GM18870 (cell line): ENCODE measurements around the gene C11orf98.
"Not testable (repeated sequence)": the region's sequence is repeated elsewhere in the genome, so short reads cannot be mapped to it uniquely, and the experiment has no call there.

Source experiments
- ATAC-seq: cut with Tn5 transposase; IDR thresholded peaks from one replicate; pipeline ENCODE4 v1.9.1; 2021; ENCODE audit warnings: moderate library complexity; ENCODE audit not compliant: unreplicated experiment

The C11orf98 gene

GRCh38 chr11:62654297-62654696 is 10.7 kb downstream of the C11orf98 start:
- no peak for ATAC-seq

DNA sequence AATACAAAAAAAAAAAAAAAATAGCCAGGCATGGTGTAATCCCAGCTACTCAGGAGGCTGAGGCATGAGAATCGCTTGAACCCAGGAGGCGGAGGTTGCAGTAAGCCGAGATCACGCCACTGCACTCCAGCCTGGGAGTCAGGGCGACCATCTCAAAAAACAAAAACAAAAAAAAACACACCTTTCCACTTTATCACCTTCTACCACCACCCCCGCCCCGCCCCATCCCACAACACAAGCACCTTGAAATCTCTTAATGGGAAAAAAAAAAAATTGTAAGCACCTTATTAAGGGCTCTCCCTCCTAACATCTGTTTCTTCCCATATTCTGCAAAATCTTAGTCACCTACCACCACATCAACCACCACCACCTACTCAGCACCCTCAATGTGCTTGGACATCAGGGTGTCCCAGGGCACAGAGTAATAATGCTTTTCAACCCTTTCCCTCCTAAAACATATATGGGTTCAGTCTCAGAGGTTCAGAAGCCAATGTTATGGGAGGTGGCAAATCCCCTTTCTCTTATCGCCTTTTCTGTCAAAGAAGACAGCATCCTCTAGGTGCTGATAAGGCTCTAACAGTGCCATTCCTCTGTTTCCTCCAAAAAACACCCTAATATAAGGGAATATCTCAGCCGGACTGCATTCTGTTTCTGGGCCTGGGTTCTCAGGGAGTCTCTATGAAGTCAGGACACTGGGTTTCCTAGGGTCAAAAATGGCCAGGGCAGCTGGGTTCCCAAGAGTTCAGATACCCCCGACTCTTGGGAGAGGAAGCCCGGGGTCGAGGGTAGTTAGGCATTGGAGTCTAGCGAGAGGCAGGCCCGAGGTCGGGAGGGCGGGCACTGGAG is 12.6 kb downstream of the C11orf98 start:
- ATAC-seq = peak; percentile 16

DNA sequence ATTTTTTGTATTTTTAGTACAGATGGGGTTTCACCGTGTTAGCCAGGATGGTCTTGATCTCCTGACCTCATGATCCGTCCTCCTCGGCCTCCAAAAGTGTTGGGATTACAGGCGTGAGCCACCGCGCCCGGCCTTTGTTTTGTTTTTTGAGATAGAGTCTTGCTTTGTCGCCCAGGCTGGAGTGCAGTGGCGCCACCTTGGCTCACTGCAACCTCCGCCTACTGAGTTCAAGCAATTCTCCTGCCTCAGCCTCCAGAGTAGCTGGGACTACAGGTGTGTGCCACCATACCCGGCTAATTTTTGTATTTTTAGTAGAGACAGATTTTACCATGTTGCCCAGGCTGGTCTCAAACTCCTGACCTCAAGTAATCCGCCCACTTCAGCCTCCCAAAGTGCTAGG is 14.7 kb downstream of the C11orf98 start:
- ATAC-seq = not testable (repeated sequence)

DNA sequence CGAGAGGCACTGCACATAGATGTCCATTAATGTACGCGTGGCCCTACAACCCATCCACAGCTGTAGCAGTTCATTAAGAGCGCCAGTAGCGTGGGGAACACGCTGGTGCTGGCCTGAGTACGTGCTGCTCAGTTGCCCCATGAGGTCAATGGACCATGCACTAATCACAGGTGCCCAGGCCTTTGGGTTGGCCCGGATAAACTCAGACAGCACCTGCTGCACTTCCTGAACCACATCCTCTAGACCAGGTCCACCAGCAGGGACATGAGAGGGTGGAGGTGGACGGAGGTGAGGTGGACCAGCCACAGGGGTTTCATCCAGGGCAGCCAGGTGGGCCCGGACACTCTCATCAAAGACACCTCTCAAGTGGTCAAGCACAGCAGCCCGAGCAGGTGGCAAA is 15.5 kb downstream of the C11orf98 start:
- ATAC-seq = no peak

DNA sequence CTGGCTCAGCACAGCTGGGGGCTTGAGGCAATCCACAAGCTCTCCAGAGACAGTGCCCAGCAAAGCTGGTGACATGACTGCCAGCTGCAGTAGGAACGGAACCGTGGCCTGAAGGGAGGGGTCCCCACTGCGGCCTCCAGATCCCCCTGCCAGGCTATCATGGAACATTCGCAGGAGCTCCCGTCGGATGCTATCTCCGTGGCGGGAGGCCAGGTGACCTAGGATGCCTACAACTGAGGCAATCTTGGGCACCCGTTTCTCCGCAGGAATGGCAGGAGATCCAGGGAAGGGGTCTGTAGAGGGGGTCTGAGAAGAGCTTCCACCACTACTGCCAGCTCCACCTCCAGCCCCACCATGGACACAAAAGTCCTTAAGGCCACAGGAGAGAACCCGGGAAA is 16.0 kb downstream of the C11orf98 start:
- ATAC-seq = no peak

DNA sequence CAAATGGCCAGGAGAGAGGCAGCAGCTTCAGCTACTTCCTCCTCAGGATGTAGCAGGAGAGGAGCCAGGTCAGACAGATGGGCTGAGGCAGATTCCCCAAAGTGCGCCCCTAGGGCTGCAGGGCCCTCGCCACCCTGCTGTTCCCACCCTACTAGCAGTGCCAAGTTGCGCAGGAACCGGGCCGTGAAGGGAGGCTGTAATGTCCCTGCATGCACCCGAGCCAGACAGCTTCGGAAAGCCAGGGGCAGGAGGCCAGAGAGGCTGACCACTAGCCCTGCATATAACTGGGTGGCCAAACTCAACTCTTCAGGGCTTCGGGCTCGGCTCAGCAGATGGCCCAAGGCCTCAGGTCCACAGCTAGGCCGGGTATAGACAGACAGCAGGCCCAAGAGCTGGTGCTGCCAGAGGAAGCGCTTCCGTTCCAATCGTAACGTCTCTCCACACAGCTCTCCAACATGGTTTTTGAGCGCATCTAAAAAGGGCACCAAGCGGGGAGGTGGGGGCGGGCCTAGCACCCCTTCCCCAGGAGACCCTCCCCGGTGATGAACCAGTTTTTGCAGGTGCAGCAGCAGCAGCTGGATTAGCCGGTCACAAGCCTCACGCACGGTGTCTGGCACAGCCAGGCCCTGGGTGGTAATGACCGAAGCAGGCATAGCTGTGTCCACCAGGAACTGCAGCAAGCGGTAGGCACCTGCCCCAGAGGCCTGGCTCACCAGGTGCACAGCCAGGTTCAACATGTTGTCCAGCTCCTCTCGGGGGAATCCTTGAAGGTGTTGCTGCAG is 16.6 kb downstream of the C11orf98 start:
- no peak for ATAC-seq

- no peak for ATAC-seq
These were observed 17.4 kb downstream of the C11orf98 start for GRCh38 chr11:62647609-62648005.

DNA sequence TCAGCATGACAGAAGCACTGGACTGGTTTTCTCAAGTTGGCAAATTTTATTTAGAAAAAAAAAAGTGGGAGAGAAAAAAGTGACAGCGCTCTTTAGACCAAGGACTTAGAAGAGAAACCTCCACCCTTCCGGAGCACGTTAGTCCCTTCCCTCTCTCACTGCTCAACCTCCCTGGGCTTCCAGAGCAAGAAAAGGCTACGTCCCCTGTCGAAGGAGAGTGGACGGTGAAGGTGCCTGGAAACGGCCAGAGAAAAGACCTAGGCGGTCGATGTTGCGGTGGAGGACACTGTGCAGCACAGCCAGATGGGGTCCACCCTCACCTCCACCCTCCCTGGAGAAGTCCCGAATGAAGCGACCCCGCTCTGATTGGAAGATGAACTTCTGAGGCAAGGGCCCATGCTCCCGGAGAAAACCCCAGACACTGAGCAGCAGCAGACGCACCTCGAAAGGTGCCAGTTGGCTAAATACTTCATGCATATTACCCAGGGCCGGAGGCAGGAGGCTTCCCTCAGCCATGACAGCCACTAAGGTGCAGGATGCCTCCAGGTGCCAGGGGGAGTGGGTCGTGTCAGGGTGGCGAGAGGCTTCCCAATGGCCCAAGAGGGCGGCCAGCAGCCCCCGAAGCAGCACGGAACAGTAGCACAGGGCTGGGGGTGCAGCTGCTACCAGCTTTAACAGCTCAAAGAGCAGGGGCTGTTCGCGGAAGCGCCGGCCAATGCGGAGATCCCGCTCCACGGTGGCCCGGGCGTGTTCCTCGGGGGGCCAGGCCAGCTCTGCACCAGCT is 18.0 kb downstream of the C11orf98 start:
- no peak for ATAC-seq

GRCh38 chr11:62645946-62646824 is 18.8 kb downstream of the C11orf98 start, which contains the start of gene GANAB:
TSS of gene GANAB (minus strand) at chr11:62646613. CDS start at chr11:62646599, 14 bp downstream.
- ATAC-seq = peak; percentile 77

GRCh38 chr11:62645671-62645945 is 19.4 kb downstream of the C11orf98 start:
- no peak for ATAC-seq

GRCh38 chr11:62644220-62644619 is 20.8 kb downstream of the C11orf98 start:
- no peak for ATAC-seq

DNA sequence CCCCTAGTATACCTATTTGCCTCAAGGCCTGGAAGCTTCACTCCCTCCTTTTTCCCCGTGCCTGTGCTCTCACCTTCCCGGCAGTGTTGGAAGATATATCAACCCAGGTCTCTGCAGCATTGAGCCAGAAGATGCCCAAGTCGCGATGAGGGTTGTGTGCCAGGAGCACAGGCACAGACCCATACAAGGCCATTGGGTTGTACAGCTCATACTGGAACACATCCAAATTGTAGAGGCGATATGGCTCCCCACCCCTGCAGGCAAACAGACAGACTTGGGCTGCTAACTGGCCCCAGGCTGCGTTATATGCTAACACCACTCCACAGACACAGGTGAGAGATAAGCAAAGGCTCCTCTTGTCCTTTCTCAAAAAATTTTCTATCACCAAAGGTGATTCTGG is 32.5 kb downstream of the C11orf98 start:
- ATAC-seq = no peak

- ATAC-seq = no peak
These were observed 37.3 kb downstream of the C11orf98 start for GRCh38 chr11:62627713-62628112.

- ATAC-seq = no peak
These were observed 42.4 kb downstream of the C11orf98 start for GRCh38 chr11:62622476-62623089.

- peak; percentile 95 for ATAC-seq
These were observed 43.2 kb downstream of the C11orf98 start, which contains the start of gene B3GAT3 for GRCh38 chr11:62621567-62622470. TSS of gene B3GAT3 (minus strand) at chr11:62621986. CDS start at chr11:62621947, 39 bp downstream.

GRCh38 chr11:62621027-62621566 is 43.9 kb downstream of the C11orf98 start:
- no peak for ATAC-seq

DNA sequence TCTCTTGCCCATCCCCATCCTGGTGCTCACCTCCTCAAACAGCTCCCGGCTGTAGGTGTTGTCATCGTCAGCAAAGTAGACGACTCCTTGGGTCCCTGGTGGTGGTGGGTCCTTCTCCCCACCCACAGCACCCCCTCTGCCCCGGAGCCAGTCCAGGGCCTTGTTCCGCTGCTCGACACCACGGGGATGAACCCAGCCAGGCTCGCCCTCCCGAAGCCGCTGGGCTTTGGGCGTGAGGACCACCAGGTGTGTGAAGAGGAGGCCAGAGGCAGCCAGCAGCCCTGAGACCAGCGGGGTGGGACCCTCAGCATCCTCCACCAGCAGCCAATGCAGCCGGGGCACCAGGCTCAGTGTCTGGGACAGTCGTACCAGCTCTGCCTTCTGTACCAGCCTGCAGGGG is 48.1 kb downstream of the C11orf98 start:
- not testable (repeated sequence) for ATAC-seq

DNA sequence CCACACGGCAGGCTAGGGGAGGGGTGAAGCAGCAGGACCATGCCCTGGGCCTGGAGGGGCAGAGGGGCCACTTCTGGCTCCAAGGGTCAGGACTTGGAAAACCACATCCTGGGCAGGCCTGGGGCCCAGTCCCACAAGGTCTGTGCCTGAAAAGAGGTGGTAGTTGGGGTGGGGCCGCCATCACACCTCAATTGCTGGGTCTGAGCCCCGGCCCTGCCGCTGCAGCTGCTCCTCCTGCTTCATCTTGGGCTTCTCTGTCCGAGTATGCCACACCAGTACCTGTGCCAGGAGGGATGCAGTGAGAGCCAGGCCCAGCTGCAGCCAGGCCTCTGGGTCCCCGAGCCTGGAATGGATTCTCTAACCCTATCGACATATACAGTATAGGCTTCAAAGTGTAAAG is 49.5 kb downstream of the C11orf98 start:
- ATAC-seq = no peak

GRCh38 chr11:62614275-62614674 is 50.7 kb downstream of the C11orf98 start:
- ATAC-seq = no peak
